Left forelimb (tissue), 1 donor: Measurements from ENCODE around the gene ADGB.

Experiments
- DNase-seq: peaks from one replicate; pipeline ENCODE4 v3.0.0-alpha.2; 2018; ENCODE audit warnings: low spot score

The ADGB gene

GRCh38 chr6:146861029-146861563, 262.3 kb downstream of the ADGB start:
- DNase-seq = no peak

- no peak for DNase-seq
Observed at GRCh38 chr6:146861716-146862115, 262.9 kb downstream of the ADGB start.

- DNase-seq = no peak
Observed at GRCh38 chr6:146862508-146862919, 263.7 kb downstream of the ADGB start.

GRCh38 chr6:146864300-146864699, 265.5 kb downstream of the ADGB start:
- DNase-seq = no peak

GRCh38 chr6:146864885-146865284, 266.1 kb downstream of the ADGB start:
- DNase-seq = no peak
